ENCODE data around the gene TIRAP.

The TIRAP gene

GRCh38 chr11:126312961-126313360 lies 30.1 kb downstream of the TIRAP start:
- no peak for TF ChIP-seq CTCF (IDR thresholded peaks at IDR 0.05; ENCODE audit: low read length)
- TF ChIP-seq EZH2phosphoT487 (IDR thresholded peaks at IDR 0.05; ENCODE audit: low read length) = no peak
- TF ChIP-seq EZH2 (optimal IDR thresholded peaks at IDR 0.05; ENCODE audit: low read depth, low read length) = no peak
- Histone ChIP-seq H3K9me3 (replicated peaks; ENCODE audit: insufficient read depth, low read length) (no peaks in the 10 kb centered on the region), H3F3A (ENCODE audit: insufficient read depth, low read length) (peaks cover 58% of the 10 kb centered on the region), H3K4me1 (ENCODE audit: low read length) (peaks cover 60% of the 10 kb centered on the region), H2AFZ (ENCODE audit: low read length) (no peak overlapping the region), H3K27me3 (replicated peaks; ENCODE audit: insufficient read depth, low read length) (no peaks in the 10 kb centered on the region), H3K36me3 (replicated peaks; ENCODE audit: insufficient read depth, low read length) (0 out of 2 replicates have a peak, but pooled peaks cover 6% of the 10 kb centered on the region), H3K79me2 (ENCODE audit: low read length) (peaks cover 67% of the 10 kb centered on the region), H3K9me2 (replicated peaks; ENCODE audit: insufficient read depth, low read length) (no peaks in the 10 kb centered on the region), H3K4me2 (ENCODE audit: low read depth, low read length) (peak overlapping the region; percentile 27; the same call in 1 of the 2 replicates), H3K9ac (ENCODE audit: low read length) (no peak overlapping the region), H3K27ac (ENCODE audit: low read length) (peak overlapping the region; percentile 14; the same call in 1 of the 2 replicates), H4K20me1 (ENCODE audit: insufficient read depth, low read length) (no peaks in the 10 kb centered on the region), H3K4me3 (ENCODE audit: low read length) (no peak overlapping the region)
- no peak for DNase-seq

- H3K9ac ChIP-seq (ENCODE audit: low read length) = no peak overlapping the region
- no peaks in the 10 kb centered on the region for H3K9me3 ChIP-seq (replicated peaks; ENCODE audit: insufficient read depth, low read length)
- H3K4me2 ChIP-seq (ENCODE audit: low read depth, low read length) = peak overlapping the region; percentile 17; the same call in 1 of the 2 replicates
- TF ChIP-seq EZH2phosphoT487 (IDR thresholded peaks at IDR 0.05; ENCODE audit: low read length) = no peak
- peaks cover 64% of the 10 kb centered on the region for H3K4me1 ChIP-seq (ENCODE audit: low read length)
- H3K9me2 ChIP-seq (replicated peaks; ENCODE audit: insufficient read depth, low read length) = no peaks in the 10 kb centered on the region
- H3K27ac ChIP-seq (ENCODE audit: low read length) = peak overlapping the region; percentile 14; the same call in 1 of the 2 replicates
- H3K4me3 ChIP-seq (ENCODE audit: low read length) = no peak overlapping the region
- H3K27me3 ChIP-seq (replicated peaks; ENCODE audit: insufficient read depth, low read length) = no peaks in the 10 kb centered on the region
- 0 out of 2 replicates have a peak, but pooled peaks cover 4% of the 10 kb centered on the region for H3K36me3 ChIP-seq (replicated peaks; ENCODE audit: insufficient read depth, low read length)
- H3K79me2 ChIP-seq (ENCODE audit: low read length) = peaks cover 68% of the 10 kb centered on the region
- H3F3A ChIP-seq (ENCODE audit: insufficient read depth, low read length) = peaks cover 63% of the 10 kb centered on the region
- no peaks in the 10 kb centered on the region for H4K20me1 ChIP-seq (ENCODE audit: insufficient read depth, low read length)
- no peak overlapping the region for H2AFZ ChIP-seq (ENCODE audit: low read length)
- peak; percentile 27 for DNase-seq
Measured at GRCh38 chr11:126313826-126314225, 30.9 kb downstream of the TIRAP start.

GRCh38 chr11:126317432-126317755 lies 34.5 kb downstream of the TIRAP start:
- H3K4me3 ChIP-seq (ENCODE audit: low read length) = no peak overlapping the region
- peaks cover 44% of the 10 kb centered on the region for H3K4me1 ChIP-seq (ENCODE audit: low read length)
- H3K4me2 ChIP-seq (ENCODE audit: low read depth, low read length) = peak overlapping the region; percentile 35; the same call in 1 of the 2 replicates
- no peaks in the 10 kb centered on the region for H4K20me1 ChIP-seq (ENCODE audit: insufficient read depth, low read length)
- no peaks in the 10 kb centered on the region for H3K27me3 ChIP-seq (replicated peaks; ENCODE audit: insufficient read depth, low read length)
- H3K9me2 ChIP-seq (replicated peaks; ENCODE audit: insufficient read depth, low read length) = no peaks in the 10 kb centered on the region
- TF ChIP-seq CTCF (IDR thresholded peaks at IDR 0.05; ENCODE audit: low read length) = no peak
- no peak for TF ChIP-seq EZH2 (optimal IDR thresholded peaks at IDR 0.05; ENCODE audit: low read depth, low read length)
- TF ChIP-seq EZH2phosphoT487 (IDR thresholded peaks at IDR 0.05; ENCODE audit: low read length) = no peak
- H3F3A ChIP-seq (ENCODE audit: insufficient read depth, low read length) = peaks cover 39% of the 10 kb centered on the region
- no peak for DNase-seq
- no peak overlapping the region for H3K9ac ChIP-seq (ENCODE audit: low read length)
- no peak overlapping the region for H2AFZ ChIP-seq (ENCODE audit: low read length)
- H3K36me3 ChIP-seq (replicated peaks; ENCODE audit: insufficient read depth, low read length) = 0 out of 2 replicates have a peak, but pooled peaks cover 4% of the 10 kb centered on the region
- H3K79me2 ChIP-seq (ENCODE audit: low read length) = peaks cover 92% of the 10 kb centered on the region
- no peaks in the 10 kb centered on the region for H3K9me3 ChIP-seq (replicated peaks; ENCODE audit: insufficient read depth, low read length)
- no peak overlapping the region; the same call in 1 of the 2 replicates for H3K27ac ChIP-seq (ENCODE audit: low read length)

Measured in MM.1S (cell line).